AG09309 (cell line): ENCODE measurements around the gene DLG1.
"Not testable (repeated sequence)": the region's sequence is repeated elsewhere in the genome, so short reads cannot be mapped to it uniquely, and the experiment has no call there.

Source experiments
- DNase-seq: peaks from one replicate; pipeline ENCODE4 v3.0.0-alpha.2; 2010; ENCODE audit warnings: low read depth
- H3K4me3 ChIP-seq: 2 replicates; pipeline ENCODE4 v1.5.1; 2011; ENCODE audit warnings: mild to moderate bottlenecking, low read depth, low read length, moderate library complexity; ENCODE audit not compliant: control insufficient read depth
- TF ChIP-seq, protein P1 (sequence below): IDR thresholded peaks from 2 replicates; pipeline ENCODE4 v1.5.1; 2011; ENCODE audit warnings: mild to moderate bottlenecking, low read depth, low read length, inconsistent platforms; ENCODE audit not compliant: insufficient read depth, control insufficient read depth; ENCODE audit errors: missing control alignments

Gene DLG1

DNA sequence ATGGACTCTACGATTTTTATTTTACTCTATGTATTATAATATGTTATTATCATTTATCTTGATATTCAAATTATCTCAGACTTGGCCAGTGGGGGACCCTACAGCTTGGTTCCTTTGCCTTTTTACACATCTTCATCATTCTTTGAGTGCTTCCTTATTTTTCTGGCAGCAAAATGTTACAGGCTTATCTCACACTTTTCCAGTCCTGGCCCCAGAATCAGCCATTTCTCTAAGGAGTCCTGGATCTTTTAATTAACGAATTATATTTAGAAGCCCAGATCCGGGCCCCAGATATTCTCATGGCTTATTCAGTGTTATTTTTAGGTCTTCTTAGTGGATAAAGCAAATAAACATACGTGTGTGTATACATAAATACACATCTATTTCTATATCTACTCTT lies 236.0 kb downstream of the DLG1 start:
- TF ChIP-seq, protein P1, sequence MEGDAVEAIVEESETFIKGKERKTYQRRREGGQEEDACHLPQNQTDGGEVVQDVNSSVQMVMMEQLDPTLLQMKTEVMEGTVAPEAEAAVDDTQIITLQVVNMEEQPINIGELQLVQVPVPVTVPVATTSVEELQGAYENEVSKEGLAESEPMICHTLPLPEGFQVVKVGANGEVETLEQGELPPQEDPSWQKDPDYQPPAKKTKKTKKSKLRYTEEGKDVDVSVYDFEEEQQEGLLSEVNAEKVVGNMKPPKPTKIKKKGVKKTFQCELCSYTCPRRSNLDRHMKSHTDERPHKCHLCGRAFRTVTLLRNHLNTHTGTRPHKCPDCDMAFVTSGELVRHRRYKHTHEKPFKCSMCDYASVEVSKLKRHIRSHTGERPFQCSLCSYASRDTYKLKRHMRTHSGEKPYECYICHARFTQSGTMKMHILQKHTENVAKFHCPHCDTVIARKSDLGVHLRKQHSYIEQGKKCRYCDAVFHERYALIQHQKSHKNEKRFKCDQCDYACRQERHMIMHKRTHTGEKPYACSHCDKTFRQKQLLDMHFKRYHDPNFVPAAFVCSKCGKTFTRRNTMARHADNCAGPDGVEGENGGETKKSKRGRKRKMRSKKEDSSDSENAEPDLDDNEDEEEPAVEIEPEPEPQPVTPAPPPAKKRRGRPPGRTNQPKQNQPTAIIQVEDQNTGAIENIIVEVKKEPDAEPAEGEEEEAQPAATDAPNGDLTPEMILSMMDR = no peak
- DNase-seq = no peak
- H3K4me3 ChIP-seq = no peak overlapping the region

DNA sequence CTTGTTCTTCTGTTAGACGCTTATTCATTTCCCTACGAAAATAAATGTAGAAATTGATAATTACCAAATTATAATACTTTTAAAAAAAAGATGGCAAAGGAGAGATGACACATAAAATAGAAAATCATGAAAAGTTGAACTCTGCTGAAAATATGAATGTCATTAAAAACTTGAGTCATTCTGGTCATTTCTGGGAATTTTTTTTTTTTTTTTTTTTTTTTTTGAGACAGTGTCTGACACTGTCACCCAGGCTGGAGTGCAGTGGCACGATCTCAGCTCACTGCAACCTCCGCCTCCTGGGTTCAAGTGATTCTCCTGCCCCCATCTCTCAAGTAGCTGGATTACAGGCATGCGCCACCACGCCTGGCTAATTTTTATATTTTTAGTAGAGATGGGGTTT lies 246.8 kb downstream of the DLG1 start:
- DNase-seq, H3K4me3 ChIP-seq: not testable (repeated sequence)

DNA sequence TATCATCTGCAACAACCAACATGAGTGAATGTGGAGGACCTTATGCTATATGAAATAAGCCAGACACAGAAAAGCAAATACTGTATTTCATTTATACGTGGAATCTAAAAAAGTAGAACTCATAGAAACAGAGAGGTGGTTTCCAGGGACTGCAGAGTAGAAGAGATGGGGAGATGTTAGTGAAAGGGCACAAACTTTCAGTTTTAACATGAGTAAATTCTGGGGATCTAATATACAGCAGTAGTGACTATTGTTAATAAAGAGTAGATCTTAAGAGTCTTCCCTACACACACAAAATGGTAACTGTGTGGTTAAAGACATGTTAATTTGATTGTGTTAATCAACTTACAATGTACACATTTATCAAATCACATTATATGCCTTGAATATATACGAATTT lies 247.9 kb downstream of the DLG1 start:
- TF ChIP-seq, protein P1 = no peak
- DNase-seq = no peak
- no peak overlapping the region for H3K4me3 ChIP-seq

DNA sequence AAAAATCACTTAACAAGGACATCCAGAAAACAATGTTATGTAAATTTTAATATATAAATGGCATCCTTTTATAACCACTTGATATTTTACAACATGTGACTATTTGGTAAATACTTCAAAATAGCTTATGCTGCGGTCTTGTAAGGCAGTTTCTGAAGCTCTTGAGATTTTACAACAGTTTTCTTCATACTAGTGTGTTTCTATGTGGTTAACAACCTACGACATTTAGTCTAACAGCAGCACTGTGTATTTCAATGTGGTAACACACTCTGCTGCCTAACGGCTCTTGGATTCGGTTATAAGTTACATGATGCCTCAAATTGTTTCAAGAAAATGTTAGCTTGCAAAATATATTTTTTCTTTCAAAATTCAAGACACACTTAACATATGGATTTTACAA lies 255.9 kb downstream of the DLG1 start:
- no peak overlapping the region for H3K4me3 ChIP-seq
- no peak for DNase-seq
- TF ChIP-seq, protein P1 = no peak

DNA sequence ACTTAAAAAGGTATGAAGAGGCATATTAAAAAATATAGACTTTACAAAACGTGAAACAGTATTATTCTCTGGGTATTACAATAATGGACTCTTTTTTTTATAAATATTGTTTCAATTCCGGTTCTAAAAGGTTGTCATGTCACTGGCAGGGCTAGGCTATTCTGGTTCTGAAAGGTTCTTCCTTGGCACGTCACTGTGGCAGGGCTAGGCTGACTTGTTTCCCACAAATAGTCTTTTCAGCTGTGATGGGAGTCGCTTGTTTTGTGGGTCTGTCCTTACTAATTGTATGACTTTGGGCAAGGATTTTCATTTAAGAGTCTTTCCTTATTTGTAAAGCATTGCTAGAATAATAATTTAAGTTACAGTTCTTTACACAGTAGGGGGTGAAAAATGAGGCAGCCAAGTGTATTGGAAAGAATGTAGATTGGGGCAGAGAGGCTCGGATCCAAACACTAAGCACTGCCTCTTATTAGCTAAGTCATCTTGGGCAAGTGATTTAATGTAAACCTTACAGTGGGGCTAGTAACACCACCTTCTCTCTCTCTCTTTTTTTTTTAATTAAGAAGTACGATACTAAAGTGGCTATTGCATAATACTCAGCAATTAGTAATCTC lies 256.4 kb downstream of the DLG1 start:
- DNase-seq = no peak
- H3K4me3 ChIP-seq = no peak overlapping the region
- TF ChIP-seq, protein P1 = no peak

DNA sequence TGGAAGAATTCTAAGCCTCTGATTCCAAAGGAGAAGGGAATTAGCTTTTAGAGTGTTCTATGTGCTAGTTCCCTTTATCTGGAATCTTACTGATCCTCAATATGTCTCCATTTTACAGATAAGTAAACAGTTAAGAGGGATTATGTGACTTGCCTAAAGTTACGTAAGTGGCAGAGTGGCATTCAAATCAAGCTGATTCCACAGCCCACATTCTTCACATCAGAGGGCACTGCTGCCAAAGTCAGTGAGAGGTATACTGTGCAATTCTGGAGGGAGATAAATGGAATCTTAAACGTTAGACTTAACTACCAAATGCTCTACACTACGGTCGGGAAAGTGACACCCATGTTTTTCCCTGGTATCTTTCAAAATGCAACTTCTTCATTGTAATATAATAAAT lies 257.8 kb downstream of the DLG1 start:
- H3K4me3 ChIP-seq = no peak overlapping the region
- no peak for DNase-seq
- TF ChIP-seq, protein P1 = no peak

DNA sequence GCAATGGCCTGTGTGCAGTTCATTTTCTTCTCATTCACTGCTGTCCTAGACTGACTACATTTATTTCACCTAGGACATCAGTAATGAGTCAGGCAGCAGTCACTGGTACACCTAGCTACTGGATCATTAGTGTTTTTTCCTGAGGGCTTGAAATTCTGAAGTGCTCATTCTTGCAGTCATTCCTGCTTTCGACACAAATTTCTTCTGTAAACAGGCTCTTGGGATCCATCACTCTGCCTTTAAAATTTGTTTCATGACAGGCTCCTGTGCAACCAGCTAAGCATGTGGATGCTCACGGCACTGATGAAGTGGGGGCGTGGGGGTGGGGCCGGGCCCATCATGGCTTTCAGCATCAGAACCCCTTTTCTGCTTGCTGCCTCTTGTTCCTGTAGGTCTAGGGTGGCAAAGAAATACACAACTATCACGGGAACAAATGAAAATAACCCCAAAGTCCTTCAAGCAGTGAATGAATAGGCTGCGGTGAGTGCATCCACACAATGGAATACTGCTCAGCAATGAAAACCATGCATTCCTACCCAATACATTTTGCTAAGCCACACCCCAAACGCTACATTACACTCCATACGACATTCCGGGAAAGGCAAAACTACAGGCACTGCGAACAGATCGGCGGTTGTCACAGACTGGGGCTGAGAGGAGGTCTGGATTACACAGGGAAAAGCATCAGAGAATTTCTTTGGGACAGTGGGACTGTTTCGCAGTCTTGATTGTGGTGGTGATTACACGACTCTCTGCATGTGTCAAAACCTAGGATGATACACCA lies 259.5 kb downstream of the DLG1 start:
- no peak overlapping the region for H3K4me3 ChIP-seq
- TF ChIP-seq, protein P1 = no peak
- no peak for DNase-seq
